Measurements from ENCODE around the gene NUP62.
A peak's percentile ranks its signal among the peaks of the same experiment; 100 is the strongest.

The NUP62 gene

GRCh38 chr19:49879243-49879963 lies 49.9 kb downstream of the NUP62 start:
- DNase-seq: no peak

DNA sequence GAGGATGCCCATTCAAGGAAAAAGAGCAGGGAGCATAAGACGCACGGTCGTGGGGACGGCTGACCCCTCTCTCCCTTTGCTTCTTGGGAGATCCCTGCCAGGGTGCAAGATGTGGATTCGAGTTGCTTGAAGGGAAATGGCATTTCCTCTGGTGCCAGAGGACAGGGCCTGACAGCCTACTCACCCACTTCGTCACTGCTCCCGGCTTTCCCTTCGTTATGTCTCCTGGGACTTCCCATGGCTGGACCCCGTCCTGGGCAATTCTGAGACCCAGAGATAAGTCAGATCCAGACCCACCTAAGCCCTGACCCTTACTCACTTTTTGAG lies 50.6 kb downstream of the NUP62 start:
- DNase-seq: no peak

DNA sequence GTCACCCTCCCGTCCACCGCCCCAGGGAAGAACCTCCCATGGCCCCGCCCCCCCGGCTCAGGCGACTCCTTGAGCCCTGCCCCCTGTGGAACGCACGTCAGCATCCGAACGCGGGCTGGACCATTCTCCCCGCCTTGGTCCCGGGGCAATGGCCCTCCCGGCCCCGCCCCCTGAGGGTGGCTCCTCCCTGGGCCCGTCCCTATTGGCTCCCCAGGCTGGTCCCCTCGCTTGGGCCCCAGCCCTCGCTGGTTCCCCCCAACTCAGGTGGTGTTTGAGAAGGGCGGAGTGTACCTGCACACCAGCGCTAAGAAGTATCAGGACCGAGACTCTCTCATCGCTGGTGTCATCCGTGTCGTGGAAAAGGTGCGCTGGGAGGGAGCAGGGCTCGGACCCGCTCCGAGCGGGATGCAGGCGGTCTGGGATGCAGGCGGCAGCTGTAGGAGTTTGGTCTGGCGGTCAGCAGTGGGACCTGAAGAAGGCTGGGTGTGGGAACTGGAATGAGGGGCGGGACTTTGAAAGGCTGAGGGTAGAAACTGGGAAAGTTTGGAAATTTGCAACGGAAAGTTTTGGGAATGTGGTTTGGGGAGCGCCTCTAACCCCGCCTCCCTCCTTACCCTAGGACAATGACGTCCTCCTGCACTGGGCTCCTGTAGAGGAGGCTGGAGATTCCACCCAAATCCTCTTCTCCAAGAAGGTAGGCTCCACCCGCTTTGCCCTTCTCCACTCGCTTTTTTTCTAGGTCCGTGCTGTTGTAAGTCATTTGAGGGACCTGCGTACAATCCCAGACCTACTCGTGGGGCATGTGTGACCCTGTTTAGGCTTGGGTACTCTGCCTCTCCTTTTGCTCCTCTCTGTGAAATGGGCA lies 51.2 kb downstream of the NUP62 start:
- peak; percentile 98 for DNase-seq

- peak; percentile 100 for DNase-seq
These were observed 52.1 kb downstream of the NUP62 start, which contains the start of the genes AKT1S1 and TBC1D17 for GRCh38 chr19:49877020-49877878. AKT1S1 (minus strand) TSS chr19:49877355; CDS start chr19:49873295, 4,060 bp downstream. TBC1D17 (plus strand) TSS chr19:49877702; CDS start chr19:49877724, 22 bp downstream.

DNA sequence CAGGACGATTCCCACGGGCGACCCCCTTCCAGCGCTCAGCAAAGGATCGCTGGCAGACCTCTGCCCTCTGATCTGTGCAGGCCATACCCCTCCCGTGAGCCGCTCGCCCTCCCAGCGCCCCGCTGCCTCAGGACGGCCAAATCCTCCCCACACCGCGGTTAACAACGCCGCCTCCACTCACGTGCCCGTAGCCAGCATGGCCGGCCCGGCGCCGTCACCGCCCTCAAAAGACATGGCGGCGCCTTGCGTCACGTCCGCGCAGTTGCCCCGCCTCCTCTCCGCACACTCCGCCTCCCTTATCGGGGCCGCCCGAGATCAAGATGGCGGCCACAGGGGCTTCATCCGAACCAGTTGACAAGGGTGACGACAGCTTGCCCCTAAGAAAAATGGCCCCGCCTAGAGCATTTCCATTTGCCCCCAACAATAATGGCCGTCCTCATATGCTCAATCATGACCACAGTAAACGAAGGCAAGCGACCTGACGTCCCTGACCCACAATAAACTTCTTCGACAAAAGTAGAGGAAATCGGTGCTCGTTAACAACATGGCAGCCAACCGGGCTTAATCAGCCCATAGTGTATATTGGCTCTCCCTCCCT lies 52.8 kb downstream of the NUP62 start:
- peak; percentile 99 for DNase-seq

DNA sequence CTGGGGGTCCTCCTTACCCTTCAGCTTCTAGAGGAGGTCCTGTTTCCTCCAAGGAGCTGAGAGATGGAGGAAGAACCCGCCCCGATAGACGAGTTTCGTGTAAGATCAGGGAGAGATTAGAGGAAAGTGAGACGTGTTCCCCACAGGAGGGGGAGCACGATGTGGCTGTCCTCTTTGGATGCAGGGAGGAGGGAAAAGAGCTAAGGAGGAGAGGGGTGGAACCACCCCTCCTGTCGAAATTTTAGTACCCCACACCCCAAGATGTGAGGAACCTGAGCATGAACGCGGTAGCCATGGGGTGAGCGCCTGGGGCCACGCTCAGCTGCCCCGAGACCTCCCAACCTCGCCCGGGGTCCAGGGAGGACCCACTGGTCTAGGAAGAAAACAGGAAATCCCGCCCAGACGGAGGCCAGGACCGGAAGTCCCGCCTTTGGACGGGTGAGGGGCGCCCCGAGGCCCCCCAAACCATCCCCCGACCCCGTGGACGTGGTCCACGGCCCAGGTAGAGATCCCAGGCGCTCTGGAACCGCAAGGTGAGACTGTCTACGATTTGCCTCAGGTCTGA lies 53.4 kb downstream of the NUP62 start:
- DNase-seq: peak; percentile 70

DNA sequence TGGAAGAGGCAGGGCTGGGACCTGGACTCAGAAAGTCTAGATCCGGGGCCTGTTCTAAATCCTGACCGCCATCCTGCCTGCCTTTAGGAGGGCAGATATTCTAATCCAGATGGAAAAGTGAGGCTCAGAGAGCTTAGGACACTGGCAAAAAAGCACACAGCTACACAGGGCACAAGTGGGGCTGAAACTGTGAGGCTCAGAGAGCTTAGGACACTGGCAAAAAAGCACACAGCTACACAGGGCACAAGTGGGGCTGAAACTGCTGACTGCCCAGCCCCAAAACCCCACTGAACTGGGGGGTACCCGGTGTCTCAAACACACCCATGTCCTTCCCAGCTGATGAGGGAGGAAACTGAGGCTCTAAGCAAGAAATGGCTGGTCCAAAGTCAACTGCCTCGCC lies 54.1 kb downstream of the NUP62 start:
- no peak for DNase-seq

DNA sequence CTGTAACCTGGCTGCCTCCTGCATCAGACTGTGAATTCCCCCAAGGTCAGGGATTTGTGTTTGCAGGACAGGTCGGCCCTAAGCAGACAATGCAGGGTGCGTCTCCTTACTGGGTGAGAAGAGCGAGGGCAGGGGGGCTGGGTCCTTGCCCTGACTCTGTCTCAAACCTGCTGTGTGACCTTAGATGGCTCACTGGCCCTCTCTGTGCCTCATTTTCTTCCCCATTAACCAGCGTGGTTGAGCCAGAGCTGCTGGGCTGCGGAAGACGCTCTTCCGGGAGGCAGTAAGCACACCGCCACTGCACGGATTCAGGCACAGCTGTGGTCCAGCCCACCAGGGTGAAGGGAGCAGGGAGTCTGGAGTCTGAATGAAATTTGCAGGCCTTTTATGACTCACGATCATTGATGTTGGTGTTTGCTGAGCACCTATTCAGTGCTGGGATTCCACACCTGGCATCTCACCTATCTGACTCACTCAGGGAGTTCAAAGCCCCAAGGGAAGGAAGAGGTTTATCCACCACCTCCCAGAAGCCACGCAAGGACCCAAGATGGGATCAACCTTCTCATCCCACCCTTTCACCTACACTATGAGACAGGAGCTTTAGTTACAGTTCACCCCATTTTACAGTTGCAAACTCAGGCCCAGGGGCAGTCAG lies 54.7 kb downstream of the NUP62 start:
- DNase-seq: no peak

GRCh38 chr19:49873834-49874233 lies 55.5 kb downstream of the NUP62 start:
- DNase-seq: no peak

DNA sequence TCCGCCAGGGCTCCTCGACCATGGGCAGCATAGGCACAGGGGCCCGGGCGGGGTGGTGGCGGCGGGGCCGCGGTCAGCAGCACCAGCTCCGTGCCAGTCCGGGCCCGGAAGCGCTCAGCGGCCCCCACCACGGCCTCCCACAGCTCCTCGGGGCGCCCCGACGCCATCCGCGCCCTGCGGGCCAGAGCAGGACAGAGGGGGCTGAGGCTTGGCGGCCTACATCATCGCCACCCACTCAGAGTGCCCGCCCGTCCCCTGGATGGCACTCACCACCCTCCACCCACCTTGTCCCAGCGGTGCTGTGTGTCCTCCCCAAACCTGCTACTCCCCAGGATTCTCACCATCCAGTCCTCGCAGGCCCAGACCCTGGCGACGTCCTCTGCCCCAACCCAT lies 56.2 kb downstream of the NUP62 start:
- DNase-seq: no peak

- no peak for DNase-seq
These were observed 56.8 kb downstream of the NUP62 start for GRCh38 chr19:49872245-49873128.

- DNase-seq: no peak
These were observed 57.8 kb downstream of the NUP62 start for GRCh38 chr19:49871349-49871985.

- DNase-seq: no peak
These were observed 58.9 kb downstream of the NUP62 start for GRCh38 chr19:49870309-49870901.

DNA sequence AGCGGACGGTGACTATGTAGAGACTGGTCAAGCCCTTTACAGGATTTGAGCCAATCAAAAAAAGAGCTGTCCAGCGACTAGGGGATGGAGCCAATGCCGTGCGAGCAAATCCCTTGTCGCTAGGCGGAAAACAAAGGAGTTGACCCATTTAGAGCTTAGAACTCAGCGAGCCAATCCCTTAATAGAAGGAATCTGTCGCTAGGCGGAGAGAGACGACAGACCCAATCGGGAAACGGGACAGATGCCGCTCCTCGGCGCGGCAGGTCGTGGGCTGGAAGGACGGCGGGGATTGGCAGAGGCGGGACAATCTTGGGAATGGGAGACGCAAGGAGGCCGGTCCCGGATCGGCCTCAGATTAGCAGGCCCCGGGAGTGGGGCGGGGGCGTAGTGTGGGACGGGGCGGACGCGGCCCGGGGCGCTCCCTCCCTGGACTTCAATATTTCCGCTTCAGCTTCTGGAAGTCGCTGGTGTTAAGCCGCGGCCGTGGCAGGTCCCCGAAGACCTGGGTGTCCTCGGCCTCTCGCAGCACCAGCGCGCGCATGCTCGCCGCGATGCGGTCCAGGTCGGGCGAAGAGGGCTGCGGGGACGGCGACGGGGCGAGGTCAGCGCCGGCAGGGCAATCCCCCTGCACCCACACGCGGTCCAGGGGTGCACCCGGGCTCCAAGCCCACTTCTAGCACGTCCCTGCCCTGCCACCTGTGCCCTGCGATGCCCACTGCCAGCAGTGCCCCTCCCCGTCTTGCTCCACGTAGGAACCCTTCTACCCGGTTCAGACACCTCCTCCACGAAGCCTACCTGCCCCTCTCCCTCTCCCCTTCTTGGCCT lies 59.6 kb downstream of the NUP62 start:
- peak; percentile 99 for DNase-seq

DNA sequence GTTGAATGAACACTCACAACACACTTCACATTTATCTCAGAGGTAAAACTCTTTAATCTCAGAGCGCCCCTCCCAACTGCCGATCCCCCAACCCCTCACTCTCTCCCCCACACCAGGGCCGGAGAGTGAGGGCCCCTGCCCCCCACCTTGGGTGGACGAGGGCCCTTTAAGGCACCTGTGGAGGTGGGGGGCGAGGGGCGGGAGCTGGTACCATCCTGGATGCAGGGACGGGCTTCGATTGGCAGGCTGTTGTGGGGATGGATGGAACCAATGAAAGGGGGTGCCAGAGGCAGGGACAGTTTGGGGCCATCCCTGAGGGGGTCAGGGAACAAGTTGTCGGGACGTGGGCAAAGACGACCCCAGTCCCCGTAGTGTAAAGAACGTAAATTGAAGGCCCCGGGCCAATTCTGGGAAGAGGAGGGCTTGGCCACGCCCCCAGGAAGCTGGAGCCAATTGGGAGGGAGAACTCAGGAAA lies 60.3 kb downstream of the NUP62 start:
- no peak for DNase-seq

GRCh38 chr19:49866933-49867782 lies 62.1 kb downstream of the NUP62 start, which contains the start of gene PNKP:
PNKP (minus strand) TSS chr19:49867576; CDS start chr19:49867204, 372 bp downstream.
- peak; percentile 89 for DNase-seq

GRCh38 chr19:49864890-49865289 lies 64.4 kb downstream of the NUP62 start:
- no peak for DNase-seq

DNA sequence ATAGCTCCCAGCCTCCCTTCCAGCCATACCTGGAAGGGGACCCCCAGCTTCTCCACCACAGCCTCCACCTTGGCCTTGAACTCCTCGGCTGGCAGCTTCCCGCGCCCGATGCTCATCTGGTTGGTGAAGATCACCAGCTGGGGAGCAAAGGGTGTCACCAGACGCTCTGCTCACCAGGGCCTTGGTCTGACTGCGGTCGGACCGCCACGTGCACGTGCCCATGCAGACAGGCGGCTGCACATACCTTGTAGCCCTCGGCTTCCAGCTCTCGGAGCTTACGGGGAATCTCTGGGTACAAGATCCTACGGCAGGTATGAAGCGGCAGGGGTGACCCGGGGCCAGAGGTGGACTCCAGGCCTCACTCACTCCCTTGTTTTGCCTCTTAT lies 65.4 kb downstream of the NUP62 start:
- DNase-seq: no peak
